Astrocyte of the cerebellum (primary cell): ENCODE results near the gene SLC9A8.

Experiments used
- DNase-seq: peaks from one replicate; pipeline ENCODE4 v3.0.0-alpha.2; 2011; ENCODE audit warnings: low read depth
- H3K4me3 ChIP-seq: 2 replicates; pipeline ENCODE4 v1.5.1; 2011; ENCODE audit warnings: mild to moderate bottlenecking, low read depth, low read length, moderate library complexity
- CTCF ChIP-seq: IDR thresholded peaks from 2 replicates; pipeline ENCODE4 v1.5.1; 2012; ENCODE audit warnings: low read length, low read depth, moderate library complexity, mild to moderate bottlenecking; ENCODE audit errors: missing control alignments
- in situ Hi-C: cut with HindIII; loops from 2 replicates; pipeline ENCODE4 v1.10.0; 2017; ENCODE audit warnings: low sequenced_read_pairs

SLC9A8 gene

GRCh38 chr20:49866051-49866450 is 53.4 kb downstream of the SLC9A8 start:
- in situ Hi-C loops = no loop called here
- H3K4me3 ChIP-seq = no peak overlapping the region
- no peak for DNase-seq
- no peak for TF ChIP-seq CTCF

- in situ Hi-C loops = no loop called here
- H3K4me3 ChIP-seq = no peak overlapping the region
- TF ChIP-seq CTCF = no peak
- no peak for DNase-seq
Observed at GRCh38 chr20:49867453-49868215, 55.0 kb downstream of the SLC9A8 start.

GRCh38 chr20:49868538-49868937 is 55.9 kb downstream of the SLC9A8 start:
- in situ Hi-C loops = no loop called here
- TF ChIP-seq CTCF = no peak

GRCh38 chr20:49868964-49869363 is 56.3 kb downstream of the SLC9A8 start:
- in situ Hi-C loops = no loop called here
- H3K4me3 ChIP-seq = no peak overlapping the region
- TF ChIP-seq CTCF = no peak
- DNase-seq = no peak

More at GRCh38 chr20:49868538-49868937, 55.9 kb downstream of the SLC9A8 start:
- no peak for DNase-seq
- no peak overlapping the region for H3K4me3 ChIP-seq

- no peak for TF ChIP-seq CTCF
- in situ Hi-C loops = no loop called here
- no peak for DNase-seq
- no peak overlapping the region for H3K4me3 ChIP-seq
Observed at GRCh38 chr20:49870261-49870660, 57.6 kb downstream of the SLC9A8 start.

- DNase-seq = no peak
- in situ Hi-C loops = no loop called here
- TF ChIP-seq CTCF = no peak
- no peak overlapping the region for H3K4me3 ChIP-seq
Observed at GRCh38 chr20:49871391-49871948, 58.8 kb downstream of the SLC9A8 start.
